ENCODE data around the gene CLIP1.
A peak's percentile ranks its signal among the peaks of the same experiment; 100 is the strongest.

CLIP1 gene

DNA sequence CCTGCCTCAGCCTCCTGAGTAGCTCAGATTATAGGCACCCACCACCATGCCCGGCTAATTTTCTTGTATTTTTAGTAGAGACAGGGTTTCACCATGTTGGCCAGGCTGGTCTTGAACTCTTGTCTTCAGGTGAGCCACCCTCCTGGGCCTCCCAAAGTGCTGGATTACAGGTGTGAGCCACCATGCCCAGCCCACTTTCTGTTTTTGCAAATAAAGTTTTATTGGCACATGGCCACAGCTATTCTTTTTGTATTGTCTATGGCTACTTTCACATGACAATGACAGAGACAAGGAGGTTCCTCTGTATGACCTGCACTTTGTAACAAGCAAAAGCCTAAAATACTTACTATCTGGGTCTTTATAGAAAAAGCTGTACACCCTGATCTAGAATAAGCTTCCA lies 176.9 kb downstream of the CLIP1 start:
- no peak for DNase-seq (ENCODE audit: low read depth)

- no peak for DNase-seq (ENCODE audit: low read depth)
These were observed 177.7 kb downstream of the CLIP1 start for GRCh38 chr12:122244565-122245371.

- DNase-seq (ENCODE audit: low read depth) = no peak
These were observed 178.5 kb downstream of the CLIP1 start for GRCh38 chr12:122243965-122244364.

GRCh38 chr12:122238861-122239260 lies 183.6 kb downstream of the CLIP1 start:
- DNase-seq (ENCODE audit: low read depth) = no peak

DNA sequence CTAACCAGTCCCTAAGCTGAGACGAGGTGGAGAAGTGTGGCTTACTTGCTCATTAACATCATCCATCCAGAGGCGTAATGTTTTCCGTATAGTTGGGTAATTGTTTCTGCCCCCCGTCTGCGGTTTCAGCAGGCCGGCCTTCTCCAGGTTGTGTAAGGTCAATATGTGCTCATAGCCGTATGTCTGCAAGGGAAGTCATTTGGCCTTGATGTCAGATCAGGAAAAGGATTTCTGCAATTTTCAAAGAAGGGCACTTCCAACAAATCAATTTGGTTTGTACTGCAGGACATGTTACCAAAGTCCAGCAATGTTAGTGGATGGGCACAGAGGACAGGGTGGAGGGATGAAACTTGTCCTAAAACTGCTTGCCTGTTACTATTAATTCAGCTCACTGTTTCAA lies 186.7 kb downstream of the CLIP1 start:
- no peak for DNase-seq (ENCODE audit: low read depth)

DNA sequence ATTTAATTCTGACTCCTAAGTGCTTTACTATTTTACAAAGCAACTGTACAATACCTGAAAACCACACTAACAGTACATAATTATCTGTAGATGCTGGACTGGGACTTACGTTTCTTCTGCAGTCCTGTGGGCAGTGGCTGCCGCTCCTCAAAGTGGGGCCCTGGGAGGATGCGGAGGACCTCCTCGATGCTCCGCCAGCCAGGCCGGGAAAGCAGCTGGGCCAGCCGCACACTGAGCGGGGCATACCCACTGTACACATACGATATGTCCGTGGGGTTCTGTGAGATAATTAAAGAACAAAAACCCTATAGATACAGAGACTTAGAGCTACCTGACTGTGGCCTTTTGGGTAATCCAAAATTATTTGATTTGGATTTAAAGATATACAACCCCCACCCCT lies 189.8 kb downstream of the CLIP1 start:
- no peak for DNase-seq (ENCODE audit: low read depth)

GRCh38 chr12:122230798-122231197 lies 191.7 kb downstream of the CLIP1 start:
- no peak for DNase-seq (ENCODE audit: low read depth)

DNA sequence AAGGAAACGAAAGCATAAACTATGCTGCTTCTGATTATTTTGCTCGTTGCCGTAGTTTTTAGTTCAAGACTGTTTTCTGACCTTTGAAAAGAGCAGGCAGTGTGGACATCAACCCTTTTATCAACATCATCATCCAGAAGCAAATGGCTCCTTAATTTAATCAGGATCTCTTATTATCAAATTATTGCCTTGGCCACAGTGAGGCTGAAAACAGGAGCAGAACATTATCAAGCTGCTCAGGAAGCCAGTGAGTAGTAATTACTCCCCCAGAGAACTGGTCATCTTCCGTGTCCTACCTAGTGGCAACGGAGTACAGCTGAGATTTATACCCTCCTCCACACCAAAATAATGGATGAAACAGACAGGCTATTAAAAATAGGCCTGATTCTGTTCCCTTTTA lies 194.4 kb downstream of the CLIP1 start:
- no peak for DNase-seq (ENCODE audit: low read depth)

DNA sequence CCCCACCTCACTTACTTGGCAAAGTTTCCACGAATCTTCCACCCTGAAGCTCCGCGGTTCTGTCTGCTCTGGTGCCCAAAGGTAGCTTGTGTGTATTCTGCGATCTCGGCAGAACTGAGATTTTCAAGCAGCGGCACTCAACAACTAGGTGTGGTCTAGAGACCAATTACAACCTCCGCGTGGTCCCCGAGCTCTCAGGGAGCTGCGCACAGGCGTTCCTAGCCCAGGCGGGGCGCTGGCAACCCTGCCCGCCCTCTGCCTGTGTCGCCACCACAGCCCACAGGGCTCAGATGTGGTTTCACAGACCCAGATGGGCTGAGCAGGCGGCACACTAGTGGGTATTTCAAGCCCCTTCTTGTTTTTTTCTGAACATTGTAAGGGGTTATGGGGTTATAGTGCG lies 195.1 kb downstream of the CLIP1 start:
- no peak for DNase-seq (ENCODE audit: low read depth)

DNA sequence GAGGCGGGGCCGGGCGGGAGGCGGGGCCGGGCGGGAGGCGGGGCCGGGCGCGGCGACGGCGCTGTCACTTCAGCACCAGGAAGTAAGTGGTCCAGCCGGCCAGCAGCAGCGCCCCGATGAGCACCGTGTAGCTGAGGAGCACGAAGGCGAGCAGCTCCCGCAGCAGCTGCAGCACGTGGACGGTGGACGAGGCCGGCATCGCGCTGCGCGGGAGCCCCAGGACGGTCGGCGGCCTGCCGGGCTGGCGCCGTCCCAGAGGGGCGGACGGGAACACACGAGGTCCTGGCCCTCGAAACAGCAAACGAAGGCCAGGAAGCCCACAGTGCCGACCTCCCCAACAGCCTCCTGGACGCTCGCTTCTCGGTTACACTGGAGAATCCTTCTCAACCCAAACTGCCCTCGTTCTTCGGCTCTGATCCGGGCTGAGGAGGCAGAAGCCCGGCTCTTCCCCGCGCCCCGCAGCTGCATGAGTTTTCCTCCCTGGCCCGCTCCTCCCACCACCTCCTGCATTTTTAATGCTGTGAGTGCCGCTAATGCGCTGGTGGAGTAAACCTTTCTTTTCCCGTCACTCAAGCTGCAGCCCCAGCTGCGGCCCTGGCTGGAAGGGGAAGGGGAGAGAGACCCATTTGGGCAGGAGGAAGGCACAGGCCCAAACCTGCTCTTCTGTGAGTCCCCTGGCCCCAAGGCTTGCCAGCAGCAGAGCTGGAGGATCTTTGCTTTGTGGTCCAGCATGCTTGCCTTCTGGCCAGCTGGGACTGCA lies 195.9 kb downstream of the CLIP1 start:
- no peak for DNase-seq (ENCODE audit: low read depth)

GRCh38 chr12:122225683-122226365 lies 196.6 kb downstream of the CLIP1 start, which contains the start of gene DIABLO:
DIABLO (minus strand) TSS chr12:122226052; CDS start chr12:122226014, 38 bp downstream.
- DNase-seq (ENCODE audit: low read depth) = peak; percentile 100

Measured in activated T-helper 1 cell treated with Interleukin-2 at 50 U/mL for 16 hours (primary cell).